IMR-90 (cell line): ENCODE results near the gene PDE4B. TPM values are rescaled to one million over a fixed set of nuclear protein-coding genes. Genes with fewer than 3 reads are reported as not detected.
"Not testable (repeated sequence)": the region's sequence is repeated elsewhere in the genome, so short reads cannot be mapped to it uniquely, and the experiment has no call there.

ENCODE experiments used
- ATAC-seq: fragments of 200-7000 bp; cut with Tn5 transposase; 2 replicates; pipeline ENCODE4 v1.9.1; 2020; ENCODE audit warnings: low read depth, mild to moderate bottlenecking, moderate library complexity
- BruUV-seq: library from RNA; stranded (reverse); fragments of 400-500 nt; replicated peaks from 2 replicates; lab custom pipeline; 2021; lab: Mats Ljungman, UMichigan
- CTCF ChIA-PET: fragments of 300-600 bp; formaldehyde crosslinking; extraction: SDS; loops from one replicate; lab custom pipeline; 2021; ENCODE audit warnings: antibody characterized with exemption; lab: Yijun Ruan, JAX
- POLR2A ChIA-PET: fragments of 300-600 bp; sonication (Branson Sonifier 250); formaldehyde crosslinking; loops from one replicate; lab custom pipeline; 2022; ENCODE audit warnings: antibody characterized with exemption; ENCODE audit not compliant: unreplicated experiment; lab: Charles Lee
- DNase-seq: peaks from one replicate; pipeline ENCODE4 v3.0.0; 2013
- H2AFZ ChIP-seq: replicated peaks from 2 replicates; pipeline ENCODE3; 2013; ENCODE audit warnings: low read length, mild to moderate bottlenecking; ENCODE audit not compliant: poor library complexity
- H2AK5ac ChIP-seq: 2 replicates; pipeline ENCODE4 v1.6.1; 2013; ENCODE audit warnings: low read depth, low read length, inconsistent platforms
- H2AK9ac ChIP-seq: replicated peaks from 2 replicates; pipeline ENCODE3; 2013; ENCODE audit warnings: mild to moderate bottlenecking, low read depth, low read length, moderate library complexity; ENCODE audit not compliant: poor library complexity
- H2BK120ac ChIP-seq: 2 replicates; pipeline ENCODE4 v1.6.1; 2013; ENCODE audit warnings: low read depth, low read length, inconsistent platforms
- H2BK15ac ChIP-seq: 3 replicates; pipeline ENCODE4 v1.6.1; 2013; ENCODE audit warnings: low read depth, low read length, inconsistent platforms
- H2BK20ac ChIP-seq: 2 replicates; pipeline ENCODE4 v1.6.1; 2013; ENCODE audit warnings: low read depth, mild to moderate bottlenecking, inconsistent platforms, low read length, moderate library complexity
- H2BK5ac ChIP-seq: 2 replicates; pipeline ENCODE4 v1.6.1; 2013; ENCODE audit warnings: mild to moderate bottlenecking, low read depth, low read length, inconsistent platforms; ENCODE audit not compliant: poor library complexity, severe bottlenecking
- H3K14ac ChIP-seq: replicated peaks from 2 replicates; pipeline ENCODE4 v1.6.1; 2013; ENCODE audit warnings: low read depth, low read length, inconsistent platforms
- H3K18ac ChIP-seq: 2 replicates; pipeline ENCODE4 v1.6.1; 2013; ENCODE audit warnings: low read depth, low read length, control low read depth
- H3K23ac ChIP-seq: 2 replicates; pipeline ENCODE4 v1.6.1; 2013; ENCODE audit warnings: low read depth, low read length, inconsistent platforms
- H3K27ac ChIP-seq: 2 replicates; pipeline ENCODE4 v1.5.1; 2013; ENCODE audit warnings: mild to moderate bottlenecking, control low read depth, low read length; ENCODE audit not compliant: insufficient read depth
- H3K27me3 ChIP-seq: 2 replicates; pipeline ENCODE4 v1.6.1; 2013; ENCODE audit warnings: low read length; ENCODE audit not compliant: control insufficient read depth, insufficient read depth
- H3K36me3 ChIP-seq: 2 replicates; pipeline ENCODE4 v1.6.1; 2013; ENCODE audit warnings: low read length, mixed read lengths; ENCODE audit not compliant: control insufficient read depth, insufficient read depth
- H3K4ac ChIP-seq: 2 replicates; pipeline ENCODE4 v1.6.1; 2013; ENCODE audit warnings: low read depth, low read length, inconsistent platforms
- H3K4me1 ChIP-seq: 2 replicates; pipeline ENCODE4 v1.6.1; 2013; ENCODE audit warnings: low read length, mixed read lengths; ENCODE audit not compliant: control insufficient read depth, insufficient read depth
- H3K4me2 ChIP-seq: 2 replicates; pipeline ENCODE4 v1.6.1; 2013; ENCODE audit warnings: low read depth, mild to moderate bottlenecking, control low read depth, low read length, moderate library complexity
- H3K4me3 ChIP-seq: 2 replicates; pipeline ENCODE4 v1.5.1; 2013; ENCODE audit warnings: low read depth, mild to moderate bottlenecking, control low read depth, low read length, moderate library complexity; ENCODE audit not compliant: insufficient read depth
- H3K56ac ChIP-seq: 2 replicates; pipeline ENCODE4 v1.6.1; 2013; ENCODE audit warnings: low read length, inconsistent platforms; ENCODE audit not compliant: insufficient read depth; ENCODE audit errors: extremely low read depth
- H3K79me1 ChIP-seq, 2 experiments: 2 replicates each; pipeline ENCODE4 v1.6.1; 2013; ENCODE audit warnings: low read length in 2 of 2, inconsistent platforms in 1 of 2, low read depth in 1 of 2
- H3K9ac ChIP-seq: 2 replicates; pipeline ENCODE4 v1.6.1; 2013; ENCODE audit warnings: low read depth, low read length, control low read depth
- H3K9me1 ChIP-seq: 2 replicates; pipeline ENCODE4 v1.6.1; 2013; ENCODE audit warnings: low read length, inconsistent platforms; ENCODE audit not compliant: insufficient read depth
- H3K9me3 ChIP-seq: 2 replicates; pipeline ENCODE4 v1.6.1; 2013; ENCODE audit warnings: low read length; ENCODE audit not compliant: control insufficient read depth, insufficient read depth
- H4K20me1 ChIP-seq: 2 replicates; pipeline ENCODE4 v1.6.1; 2013; ENCODE audit warnings: low read length, inconsistent platforms; ENCODE audit not compliant: insufficient read depth
- H4K5ac ChIP-seq: 2 replicates; pipeline ENCODE4 v1.6.1; 2013; ENCODE audit warnings: mild to moderate bottlenecking, low read depth, low read length, control low read depth
- H4K8ac ChIP-seq, 2 experiments: 2 replicates each; pipeline ENCODE4 v1.6.1; 2013; ENCODE audit warnings: low read depth in 2 of 2, low read length in 2 of 2, control low read depth in 1 of 2, inconsistent platforms in 1 of 2
- H4K91ac ChIP-seq: 2 replicates; pipeline ENCODE4 v1.6.1; 2013; ENCODE audit warnings: low read depth, low read length, inconsistent platforms; ENCODE audit not compliant: insufficient read depth
- WGBS, 2 experiments: methylation state at CpG; one replicate each; pipeline versions ENCODE4 v1.1.5 to v1.1.7; 2013; ENCODE audit warnings: missing lambda C conversion rate in 2 of 2; ENCODE audit not compliant: insufficient read length in 1 of 2; ENCODE audit errors: extremely low coverage in 2 of 2; 5-methylcytosine and 5-hydroxymethylcytosine counted together
- dilution Hi-C: fragments of 300-500 bp; cut with HindIII; formaldehyde crosslinking; loops from one replicate; pipeline ENCODE4 v1.14.3; 2018; ENCODE audit warnings: low sequenced_read_pairs; ENCODE audit not compliant: unreplicated experiment
- in situ Hi-C: fragments of 300-500 bp; cut with MboI; formaldehyde crosslinking; loops from 3 replicates; pipeline ENCODE4 v1.14.3; 2019; ENCODE audit warnings: low sequenced_read_pairs, inconsistent platforms, mixed read lengths
- intact Hi-C: fragments of 100-400 bp; cut with micrococcal nuclease; formaldehyde crosslinking; loops from 2 replicates; pipeline ENCODE4 v1.10.0; 2022
- polyA plus RNA-seq, 3 experiments: library from polyadenylated mRNA; depleted of rRNA; stranded (reverse); fragments of >200 nt; gene quantifications; 2 replicates each; pipeline ENCODE4 v1.2.3, GENCODE V29; 2012; ENCODE audit warnings: low replicate concordance in 1 of 3
- total RNA-seq: library from RNA; depleted of rRNA; stranded (reverse); fragments of >200 nt; gene quantifications from 2 replicates; pipeline ENCODE4 v1.2.3, GENCODE V29; 2012

PDE4B gene
- total and polyA plus RNA-seq, 2 of the 4 experiments (the other 2 are of a cell fraction), result 5.8 to 21.3 TPM

DNA sequence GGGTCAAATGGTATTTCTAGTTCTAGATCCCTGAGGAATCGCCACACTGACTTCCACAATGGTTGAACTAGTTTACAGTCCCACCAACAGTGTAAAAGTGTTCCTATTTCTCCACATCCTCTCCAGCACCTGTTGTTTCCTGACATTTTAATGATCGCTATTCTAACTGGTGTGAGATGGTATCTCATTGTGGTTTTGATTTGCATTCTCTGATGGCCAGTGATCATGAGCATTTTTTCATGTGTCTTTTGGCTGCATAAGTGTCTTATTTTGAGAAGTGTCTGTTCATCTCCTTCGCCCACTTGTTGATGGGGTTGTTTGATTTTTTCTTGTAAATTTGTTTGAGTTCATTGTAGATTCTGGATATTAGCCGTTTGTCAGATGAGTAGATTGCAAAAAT, 274.5 kb downstream of the PDE4B start:
- DNase-seq, H3K4me3 ChIP-seq, H2BK5ac ChIP-seq, dilution Hi-C loops, H4K8ac ChIP-seq, H4K20me1 ChIP-seq, H3K4ac ChIP-seq, H3K4me2 ChIP-seq, H4K5ac ChIP-seq, H4K91ac ChIP-seq, H3K9me1 ChIP-seq, H3K18ac ChIP-seq, H3K9ac ChIP-seq, H3K56ac ChIP-seq, ATAC-seq, H2BK120ac ChIP-seq, H2BK20ac ChIP-seq, BruUV-seq, H2BK15ac ChIP-seq, H3K4me1 ChIP-seq, H3K23ac ChIP-seq, in situ Hi-C loops, H2AK9ac ChIP-seq, H3K27ac ChIP-seq, H3K36me3 ChIP-seq, H3K9me3 ChIP-seq, H3K79me1 ChIP-seq, POLR2A ChIA-PET, intact Hi-C loops, H2AFZ ChIP-seq, H3K27me3 ChIP-seq, CTCF ChIA-PET, H2AK5ac ChIP-seq, H3K14ac ChIP-seq: not testable (repeated sequence)
- no CpG with 5 or more reads among the region's 4 CpGs for WGBS, 2 experiments
